ENCODE measurements around the gene XXYLT1.
"Not testable (repeated sequence)": the region's sequence is repeated elsewhere in the genome, so short reads cannot be mapped to it uniquely, and the experiment has no call there.

The XXYLT1 gene

DNA sequence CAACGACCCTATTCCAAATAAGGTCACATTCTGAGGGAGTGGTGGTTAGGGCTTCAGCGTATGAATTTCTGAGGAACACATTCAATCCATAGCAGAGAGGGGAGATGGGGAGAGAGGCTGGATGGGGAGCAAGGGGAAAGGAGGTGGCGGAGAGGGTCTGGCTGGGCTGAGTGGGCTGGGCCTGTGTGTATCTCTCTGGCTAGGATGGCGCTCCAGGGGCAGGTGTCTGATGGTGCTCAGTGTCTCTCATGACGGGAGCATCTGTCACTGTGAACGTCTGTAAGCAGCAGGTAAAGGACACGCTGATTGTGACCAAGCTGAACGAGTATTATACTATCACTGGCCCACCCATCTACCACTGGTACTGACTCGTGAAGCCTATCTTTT lies 159.6 kb downstream of the XXYLT1 start:
- Histone ChIP-seq H3K4me1 (ENCODE audit: low read depth, poor library complexity, severe bottlenecking) (no peaks in the 10 kb centered on the region), H4K20me1 (ENCODE audit: insufficient read depth) (no peaks in the 10 kb centered on the region), H3K27ac (no peak overlapping the region), H3K4me3 (IDR thresholded peaks at IDR 0.05; ENCODE audit: insufficient read depth, low read depth, low read length) (no peak overlapping the region), H2AFZ (ENCODE audit: low read depth) (no peak overlapping the region), H3K36me3 (ENCODE audit: insufficient read depth) (no peaks in the 10 kb centered on the region), H3K27me3 (ENCODE audit: insufficient read depth, low read depth) (no peaks in the 10 kb centered on the region), H3K9ac (no peak overlapping the region), H3K79me2 (ENCODE audit: insufficient read depth, low read depth) (no peaks in the 10 kb centered on the region), H3K4me2 (no peak overlapping the region)
- TF ChIP-seq, protein P1, sequence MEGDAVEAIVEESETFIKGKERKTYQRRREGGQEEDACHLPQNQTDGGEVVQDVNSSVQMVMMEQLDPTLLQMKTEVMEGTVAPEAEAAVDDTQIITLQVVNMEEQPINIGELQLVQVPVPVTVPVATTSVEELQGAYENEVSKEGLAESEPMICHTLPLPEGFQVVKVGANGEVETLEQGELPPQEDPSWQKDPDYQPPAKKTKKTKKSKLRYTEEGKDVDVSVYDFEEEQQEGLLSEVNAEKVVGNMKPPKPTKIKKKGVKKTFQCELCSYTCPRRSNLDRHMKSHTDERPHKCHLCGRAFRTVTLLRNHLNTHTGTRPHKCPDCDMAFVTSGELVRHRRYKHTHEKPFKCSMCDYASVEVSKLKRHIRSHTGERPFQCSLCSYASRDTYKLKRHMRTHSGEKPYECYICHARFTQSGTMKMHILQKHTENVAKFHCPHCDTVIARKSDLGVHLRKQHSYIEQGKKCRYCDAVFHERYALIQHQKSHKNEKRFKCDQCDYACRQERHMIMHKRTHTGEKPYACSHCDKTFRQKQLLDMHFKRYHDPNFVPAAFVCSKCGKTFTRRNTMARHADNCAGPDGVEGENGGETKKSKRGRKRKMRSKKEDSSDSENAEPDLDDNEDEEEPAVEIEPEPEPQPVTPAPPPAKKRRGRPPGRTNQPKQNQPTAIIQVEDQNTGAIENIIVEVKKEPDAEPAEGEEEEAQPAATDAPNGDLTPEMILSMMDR (conservative IDR thresholded peaks at IDR 0.05; ENCODE audit: low read depth, low read length): no peak

DNA sequence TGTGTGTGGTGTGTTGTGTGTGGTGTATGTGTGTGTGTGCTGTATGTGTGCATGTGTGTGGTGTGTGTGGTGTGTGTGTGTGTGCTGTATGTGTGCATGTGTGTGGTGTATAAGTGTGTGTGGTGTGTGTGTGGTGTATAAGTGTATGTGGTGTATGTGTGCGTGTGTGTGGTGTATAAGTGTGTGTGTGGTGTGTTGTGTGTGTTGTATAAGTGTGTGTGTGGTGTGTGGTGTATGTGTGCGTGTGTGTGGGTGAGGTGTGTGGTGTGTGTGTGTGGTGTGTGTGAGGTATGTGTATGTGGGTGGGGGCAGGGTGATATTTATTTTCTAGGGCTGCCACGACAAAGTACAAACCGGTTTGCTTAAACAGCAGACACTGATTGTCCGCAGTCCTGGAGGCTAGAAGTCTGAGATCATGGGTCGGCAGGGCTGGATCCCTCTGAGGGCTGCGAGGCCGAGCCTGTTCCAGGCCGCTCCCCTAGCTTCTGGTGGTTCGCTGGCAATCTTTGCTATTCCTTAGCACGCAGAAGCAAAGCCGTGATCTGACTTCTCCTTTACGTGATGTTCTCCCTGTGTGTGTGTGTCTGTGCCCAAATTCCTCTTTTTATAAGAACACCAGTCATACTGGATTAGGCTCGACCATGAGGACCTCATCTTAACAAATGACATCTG lies 160.2 kb downstream of the XXYLT1 start:
- Histone ChIP-seq H3K9ac (no peak overlapping the region), H3K4me3 (IDR thresholded peaks at IDR 0.05; ENCODE audit: insufficient read depth, low read depth, low read length) (no peak overlapping the region), H4K20me1 (ENCODE audit: insufficient read depth) (no peaks in the 10 kb centered on the region), H3K36me3 (ENCODE audit: insufficient read depth) (no peaks in the 10 kb centered on the region), H3K4me1 (ENCODE audit: low read depth, poor library complexity, severe bottlenecking) (no peaks in the 10 kb centered on the region), H3K4me2 (no peak overlapping the region), H3K27me3 (ENCODE audit: insufficient read depth, low read depth) (no peaks in the 10 kb centered on the region), H2AFZ (ENCODE audit: low read depth) (no peak overlapping the region), H3K27ac (no peak overlapping the region), H3K79me2 (ENCODE audit: insufficient read depth, low read depth) (no peaks in the 10 kb centered on the region)
- TF ChIP-seq, protein P1 (conservative IDR thresholded peaks at IDR 0.05; ENCODE audit: low read depth, low read length): no peak

- H4K20me1 ChIP-seq (ENCODE audit: insufficient read depth): no peaks in the 10 kb centered on the region
Measured at GRCh38 chr3:195109098-195109657, 161.8 kb downstream of the XXYLT1 start.

DNA sequence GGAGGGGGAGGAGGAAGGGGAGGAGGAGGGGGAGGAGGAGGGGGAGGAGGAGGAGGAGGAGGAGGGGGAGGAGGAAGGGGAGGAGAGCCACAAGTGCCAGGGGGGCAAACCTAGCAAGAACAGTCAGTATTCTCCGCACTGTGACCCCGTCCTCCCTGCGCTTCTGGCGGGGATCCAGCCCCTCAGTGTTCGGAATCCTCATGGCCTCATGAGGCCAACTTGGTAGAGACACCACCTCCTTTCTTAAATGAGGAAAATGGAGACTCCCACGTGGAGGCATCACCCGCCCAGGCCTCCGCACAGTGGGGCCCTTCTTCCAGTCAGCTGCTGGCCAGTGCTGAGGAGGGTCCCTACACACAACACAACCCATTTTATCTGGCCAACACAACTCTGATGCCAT lies 163.4 kb downstream of the XXYLT1 start:
- Histone ChIP-seq H3K4me2 (no peak overlapping the region), H3K79me2 (ENCODE audit: insufficient read depth, low read depth) (no peaks in the 10 kb centered on the region), H3K9ac (no peak overlapping the region), H3K27me3 (ENCODE audit: insufficient read depth, low read depth) (no peaks in the 10 kb centered on the region), H3K27ac (no peak overlapping the region), H3K4me3 (IDR thresholded peaks at IDR 0.05; ENCODE audit: insufficient read depth, low read depth, low read length) (no peak overlapping the region), H2AFZ (ENCODE audit: low read depth) (no peak overlapping the region), H3K36me3 (ENCODE audit: insufficient read depth) (no peaks in the 10 kb centered on the region), H3K4me1 (ENCODE audit: low read depth, poor library complexity, severe bottlenecking) (no peaks in the 10 kb centered on the region), H4K20me1 (ENCODE audit: insufficient read depth) (no peaks in the 10 kb centered on the region)
- TF ChIP-seq, protein P1 (conservative IDR thresholded peaks at IDR 0.05; ENCODE audit: low read depth, low read length): no peak

More at GRCh38 chr3:195109098-195109657, 161.8 kb downstream of the XXYLT1 start:
- Histone ChIP-seq H3K9ac (no peak overlapping the region), H3K36me3 (ENCODE audit: insufficient read depth) (no peaks in the 10 kb centered on the region), H3K27me3 (ENCODE audit: insufficient read depth, low read depth) (no peaks in the 10 kb centered on the region), H3K4me1 (ENCODE audit: low read depth, poor library complexity, severe bottlenecking) (no peaks in the 10 kb centered on the region), H3K4me3 (IDR thresholded peaks at IDR 0.05; ENCODE audit: insufficient read depth, low read depth, low read length) (no peak overlapping the region), H3K27ac (no peak overlapping the region), H2AFZ (ENCODE audit: low read depth) (no peak overlapping the region), H3K4me2 (no peak overlapping the region), H3K79me2 (ENCODE audit: insufficient read depth, low read depth) (no peaks in the 10 kb centered on the region)
- TF ChIP-seq, protein P1 (conservative IDR thresholded peaks at IDR 0.05; ENCODE audit: low read depth, low read length): no peak

- not testable (repeated sequence) for H3K27ac ChIP-seq; H2AFZ ChIP-seq (ENCODE audit: low read depth); H3K79me2 ChIP-seq (ENCODE audit: insufficient read depth, low read depth); H3K4me3 ChIP-seq (IDR thresholded peaks at IDR 0.05; ENCODE audit: insufficient read depth, low read depth, low read length); H3K27me3 ChIP-seq (ENCODE audit: insufficient read depth, low read depth); H3K4me2 ChIP-seq; H3K36me3 ChIP-seq (ENCODE audit: insufficient read depth); H4K20me1 ChIP-seq (ENCODE audit: insufficient read depth); H3K9ac ChIP-seq; H3K4me1 ChIP-seq (ENCODE audit: low read depth, poor library complexity, severe bottlenecking)
Measured at GRCh38 chr3:195107031-195107430, 163.9 kb downstream of the XXYLT1 start.
